ENCODE results near the gene CANT1. TPM values are rescaled to one million over a fixed set of nuclear protein-coding genes. Genes with fewer than 3 reads are reported as not detected.

The CANT1 gene
- total and polyA plus RNA-seq, 9 of the 15 experiments (the other 6 are each of a cell fraction or from before 2014, with no cell fraction given): 2.7 to 66.4 (median 22.5) TPM

- TF ChIP-seq ZBTB5 (IDR thresholded peaks at IDR 0.05) (no peak), CGGBP1 (CRISPR knock-in tag; IDR thresholded peaks at IDR 0.05) (no peak), CHD7 (IDR thresholded peaks at IDR 0.05; ENCODE audit: low read depth, low read length) (no peak), ZBTB11 (CRISPR knock-in tag; IDR thresholded peaks at IDR 0.05) (no peak; a peak in 1 of 6 replicates)
These were observed at the start of gene CANT1 (continued) for GRCh38 chr17:79009397-79010303.
